DLD1 (cell line): ENCODE measurements around the gene CABP4.

Experiments
- in situ Hi-C: cut with HindIII; loops from 2 replicates; pipeline ENCODE4 v1.10.0; 2017; ENCODE audit warnings: low sequenced_read_pairs

The CABP4 gene

DNA sequence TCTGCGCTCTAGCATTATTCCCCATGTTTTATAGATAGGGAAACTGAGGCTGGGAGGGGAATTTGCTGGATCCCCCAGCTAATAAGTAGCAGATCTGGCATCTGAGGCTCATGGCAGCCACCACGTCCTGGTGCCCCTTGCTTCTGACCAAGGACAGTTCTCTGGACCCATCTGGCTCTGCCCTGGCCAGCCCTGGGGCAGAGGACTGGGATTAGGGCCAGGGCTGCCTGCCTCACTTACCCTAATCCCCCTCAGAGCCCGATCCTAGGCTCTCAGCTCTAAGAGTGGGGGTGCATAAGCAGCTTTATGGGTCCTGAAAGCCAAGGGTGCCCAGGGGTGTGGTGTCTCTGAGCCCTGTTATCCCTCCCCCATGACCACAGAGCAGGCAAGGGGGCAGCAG lies at the start of gene CABP4:
CABP4 (plus strand) TSS at position 301 of the 400 bp plus-strand sequence; CDS start at position 371, 70 bp downstream.
- in situ Hi-C loops = no loop called here

DNA sequence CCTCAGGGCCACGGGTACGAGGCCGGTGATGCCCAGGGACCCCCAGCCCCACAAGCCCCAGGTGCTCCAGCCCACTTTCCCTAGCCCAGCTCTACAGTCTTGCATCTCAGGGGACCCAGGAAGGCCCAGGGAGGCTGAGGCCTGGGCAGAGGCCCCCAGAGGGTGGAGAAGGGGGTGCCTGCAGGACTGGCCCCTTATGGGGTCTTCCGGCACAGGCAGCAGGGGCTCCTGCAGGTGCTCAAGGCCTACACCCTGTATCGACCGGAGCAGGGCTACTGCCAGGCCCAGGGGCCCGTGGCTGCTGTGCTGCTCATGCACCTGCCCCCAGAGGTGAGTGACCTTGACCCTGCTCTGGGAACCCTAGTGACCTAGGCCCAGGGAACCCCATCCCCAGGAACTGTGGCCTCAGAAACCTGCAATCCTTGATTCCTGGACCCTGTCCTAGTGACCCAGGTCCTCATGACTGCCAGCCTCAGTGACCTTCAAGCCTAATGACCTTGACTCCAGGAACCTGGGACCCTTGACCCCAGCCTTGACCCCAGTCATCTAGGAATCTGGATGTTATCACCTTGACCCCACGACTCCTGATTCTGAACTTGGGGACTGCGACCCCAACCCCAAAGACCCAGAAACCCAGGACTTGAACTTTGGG lies 49.3 kb upstream of the CABP4 start:
- in situ Hi-C loops = no loop called here

DNA sequence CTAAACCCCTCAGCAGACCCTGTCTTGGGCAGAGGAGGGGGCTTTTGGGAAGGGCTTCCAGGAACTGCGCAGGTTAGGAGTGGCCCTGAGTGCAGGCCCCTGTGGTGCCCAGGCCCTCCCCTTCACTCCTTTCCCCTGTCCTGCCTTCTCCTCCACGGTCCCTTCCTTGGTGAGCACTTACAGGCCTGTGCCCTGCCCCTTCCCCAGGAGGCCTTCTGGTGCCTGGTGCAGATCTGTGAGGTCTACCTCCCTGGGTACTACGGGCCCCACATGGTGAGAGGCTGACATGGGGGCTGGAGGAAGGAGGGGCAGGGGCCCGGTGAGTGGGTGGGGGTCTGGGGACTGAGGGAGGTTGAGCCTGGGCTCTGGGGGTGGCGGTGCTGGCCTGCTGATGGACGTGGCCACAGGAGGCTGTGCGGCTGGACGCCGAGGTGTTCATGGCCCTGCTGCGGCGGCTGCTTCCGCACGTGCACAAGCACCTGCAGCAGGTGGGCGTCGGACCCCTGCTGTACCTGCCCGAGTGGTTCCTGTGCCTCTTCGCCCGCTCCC lies 48.7 kb upstream of the CABP4 start:
- in situ Hi-C loops = no loop called here

DNA sequence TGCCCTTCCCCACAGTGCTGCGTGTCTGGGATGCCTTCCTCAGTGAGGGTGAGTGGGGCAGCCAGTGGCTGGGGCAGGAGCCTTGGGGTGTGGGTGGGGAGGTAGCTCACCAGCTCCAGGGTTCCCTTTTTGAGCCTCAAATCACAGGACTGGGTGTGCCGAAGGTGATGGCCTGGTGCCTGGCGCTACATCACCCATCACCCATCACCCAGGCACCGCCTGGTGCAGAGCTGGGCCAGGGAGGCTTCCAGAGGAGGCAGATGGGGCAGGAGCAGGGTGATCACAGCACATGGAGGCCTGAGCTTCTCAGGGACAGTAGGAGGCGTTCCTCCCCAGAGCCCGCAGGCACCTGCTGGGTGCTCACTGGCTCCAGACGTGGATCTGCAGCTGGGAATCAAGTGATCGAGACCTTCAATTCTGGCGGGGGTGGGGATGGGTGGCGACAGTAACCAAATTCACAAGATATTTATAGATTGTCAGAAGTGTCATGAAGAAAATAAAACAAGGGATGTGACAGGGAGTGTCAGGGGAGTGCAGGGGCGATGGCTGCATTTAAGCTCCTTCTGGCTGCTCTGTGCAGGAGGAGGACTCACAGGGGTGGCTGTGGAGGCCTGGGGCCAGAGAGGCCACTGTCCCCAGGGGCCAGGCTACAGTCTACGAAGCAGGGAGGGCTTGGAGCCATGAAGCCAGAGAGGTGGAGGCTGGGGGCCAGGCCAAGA lies 48.0 kb upstream of the CABP4 start:
- in situ Hi-C loops = no loop called here

DNA sequence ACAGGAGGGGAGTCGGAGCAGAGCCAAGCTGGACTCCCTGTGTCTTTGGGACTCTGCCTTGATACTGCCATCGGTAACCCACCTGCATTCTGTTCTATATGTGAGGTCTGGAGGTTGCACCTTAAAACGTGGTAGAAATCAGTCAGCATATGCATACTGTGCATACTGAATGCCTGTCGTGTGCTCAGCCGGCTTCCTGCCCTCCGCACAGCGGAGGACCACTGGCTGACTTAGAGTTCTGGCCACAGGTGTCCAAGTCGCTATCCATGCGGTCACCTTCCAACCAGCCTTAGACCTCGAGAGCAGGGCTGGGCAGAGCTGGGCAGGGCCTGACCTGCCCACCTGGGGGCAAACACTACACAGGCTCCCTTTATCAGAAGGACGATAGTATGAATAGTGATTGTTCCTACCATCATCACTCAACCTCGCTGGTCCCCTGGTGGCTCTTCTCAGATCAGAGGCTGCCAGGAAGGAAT lies 47.4 kb upstream of the CABP4 start:
- in situ Hi-C loops = no loop called here

DNA sequence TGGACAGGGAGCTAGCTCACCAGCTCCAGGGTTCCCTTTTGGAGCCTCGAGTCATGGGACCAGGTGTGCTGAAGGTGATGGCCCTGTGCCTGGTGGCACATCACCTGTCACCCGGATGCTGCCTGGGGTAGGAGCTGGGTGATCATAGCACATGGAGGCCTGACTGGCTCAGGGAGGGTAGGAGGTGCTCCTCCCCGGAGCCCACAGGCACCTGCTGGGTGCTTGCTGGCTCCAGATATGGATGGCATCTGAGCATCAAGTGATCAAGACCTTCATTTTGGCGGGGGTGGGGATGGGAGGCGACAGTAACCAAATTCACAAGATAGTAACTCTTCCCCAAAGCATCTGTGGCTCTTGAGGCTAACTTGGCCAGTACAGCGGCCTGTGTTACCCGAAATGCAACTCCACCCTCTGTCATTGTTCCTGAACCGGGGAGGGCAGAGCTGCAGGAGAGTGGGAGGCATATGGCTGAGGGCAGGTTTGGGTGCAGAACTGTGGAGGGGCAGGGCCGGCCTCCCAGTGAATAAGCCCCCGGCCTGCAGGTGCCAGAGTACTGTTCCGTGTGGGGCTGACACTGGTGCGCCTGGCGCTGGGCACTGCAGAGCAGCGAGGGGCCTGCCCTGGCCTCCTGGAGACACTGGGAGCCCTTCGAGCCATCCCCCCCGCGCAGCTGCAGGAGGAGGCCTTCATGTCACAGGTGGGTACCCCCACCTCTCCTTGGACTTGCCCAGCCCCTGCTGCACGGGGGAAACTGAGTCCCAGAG lies 46.5 kb upstream of the CABP4 start:
- in situ Hi-C loops = no loop called here

DNA sequence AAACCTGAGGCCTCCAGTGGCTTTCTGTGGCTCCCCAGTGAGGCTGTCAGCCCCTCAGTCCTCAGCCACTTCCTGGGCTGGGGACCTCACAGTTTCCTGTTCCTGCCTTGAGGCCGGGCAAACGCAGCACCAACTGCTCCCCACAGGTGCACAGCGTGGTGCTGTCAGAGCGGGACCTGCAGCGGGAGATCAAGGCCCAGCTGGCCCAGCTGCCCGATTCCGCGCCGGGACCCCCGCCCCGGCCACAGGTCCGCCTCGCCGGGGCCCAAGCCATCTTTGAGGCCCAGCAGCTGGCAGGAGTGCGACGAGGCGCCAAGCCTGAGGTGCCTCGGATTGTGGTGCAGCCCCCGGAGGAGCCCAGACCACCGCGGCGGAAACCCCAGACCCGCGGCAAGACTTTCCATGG lies 45.9 kb upstream of the CABP4 start:
- in situ Hi-C loops = no loop called here

DNA sequence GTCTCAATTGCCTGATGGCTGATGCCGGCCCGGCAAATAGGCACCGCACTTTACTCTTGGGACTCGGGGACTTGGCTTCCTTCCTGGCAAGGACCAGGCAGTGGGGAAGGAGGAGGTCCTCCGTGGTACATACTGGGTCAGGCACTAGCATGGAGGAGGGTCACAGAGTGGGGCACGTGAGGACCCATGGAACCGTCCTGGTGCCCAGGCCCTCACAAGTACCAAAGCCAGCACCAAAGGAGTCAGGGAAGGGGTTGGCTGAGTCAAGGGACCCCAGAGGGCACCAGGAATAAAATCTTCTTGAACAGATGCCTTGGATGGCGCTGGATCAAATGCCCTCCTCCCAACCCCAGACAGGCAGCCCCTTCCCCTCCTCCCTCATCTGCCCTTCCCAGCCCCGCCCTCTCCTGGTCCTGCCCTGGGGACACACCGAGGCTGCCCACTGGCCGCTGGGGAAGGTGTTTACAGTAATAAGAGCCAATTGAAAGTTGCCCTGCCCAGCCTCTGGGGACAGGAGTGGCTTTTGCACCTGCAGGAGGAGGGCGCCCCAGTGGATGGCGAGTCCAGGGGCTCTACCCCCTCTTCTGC lies 45.3 kb upstream of the CABP4 start:
- in situ Hi-C loops = no loop called here

DNA sequence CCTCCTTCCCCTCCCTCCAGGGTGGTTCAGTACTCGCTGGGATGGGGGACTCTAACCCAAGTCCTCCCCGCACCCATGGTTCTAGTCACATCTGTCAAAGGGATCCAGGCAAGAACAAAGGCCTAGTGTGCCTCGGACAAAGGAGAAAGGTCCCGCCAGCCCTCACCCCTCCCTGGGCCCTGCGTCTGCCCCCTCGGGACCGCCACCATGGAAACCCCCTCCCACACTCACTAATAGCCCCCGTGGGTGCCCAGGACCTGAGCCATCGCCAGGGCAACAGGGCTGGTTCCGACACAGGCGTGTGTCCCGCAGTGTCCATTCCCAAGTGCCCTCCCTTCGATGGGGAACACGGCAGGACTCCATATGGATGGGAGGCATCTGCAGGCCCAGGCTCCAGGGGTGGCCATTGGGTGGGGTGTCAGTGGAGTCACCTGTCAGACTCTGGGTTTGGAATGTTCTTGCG lies 44.8 kb upstream of the CABP4 start:
- in situ Hi-C loops = no loop called here

DNA sequence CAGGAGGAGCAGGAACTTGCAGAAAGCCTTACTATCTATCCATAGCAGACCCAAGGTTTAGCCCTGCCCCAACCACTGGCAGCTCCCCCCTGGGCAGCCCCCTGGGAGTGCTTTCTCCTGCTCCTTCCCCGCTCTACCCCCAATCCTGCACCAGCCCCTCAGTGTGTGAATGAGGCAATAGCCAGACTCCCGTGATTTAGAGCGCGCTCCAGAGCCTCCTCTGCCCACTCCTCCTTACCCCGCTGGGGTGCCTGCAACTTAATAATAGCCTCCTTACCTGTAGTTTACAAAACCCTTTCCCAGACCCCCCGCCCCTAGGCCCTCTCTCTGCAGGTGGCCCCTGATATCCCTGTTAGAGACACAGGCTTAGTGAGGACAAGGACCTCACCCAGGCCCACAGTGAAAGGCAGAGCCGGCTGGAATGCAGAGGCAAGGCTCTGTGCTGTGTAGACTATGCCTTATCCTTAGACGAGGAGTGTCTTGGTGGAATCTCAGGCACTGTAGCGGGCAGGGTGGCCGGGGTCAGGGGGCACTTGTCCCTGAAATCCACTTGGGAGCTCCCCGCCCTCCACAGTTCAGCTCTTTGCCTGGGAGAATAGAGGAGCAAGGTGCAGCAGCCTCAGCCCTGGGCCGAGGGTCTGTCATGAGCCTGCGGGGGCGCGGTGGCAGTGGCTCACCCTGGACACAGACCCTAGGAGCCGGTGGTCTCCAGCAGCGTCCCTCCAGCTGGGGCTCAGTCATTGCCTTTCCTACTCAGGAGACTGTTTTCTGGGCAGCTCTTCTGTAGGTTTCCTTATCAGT lies 44.0 kb upstream of the CABP4 start:
- in situ Hi-C loops = no loop called here

DNA sequence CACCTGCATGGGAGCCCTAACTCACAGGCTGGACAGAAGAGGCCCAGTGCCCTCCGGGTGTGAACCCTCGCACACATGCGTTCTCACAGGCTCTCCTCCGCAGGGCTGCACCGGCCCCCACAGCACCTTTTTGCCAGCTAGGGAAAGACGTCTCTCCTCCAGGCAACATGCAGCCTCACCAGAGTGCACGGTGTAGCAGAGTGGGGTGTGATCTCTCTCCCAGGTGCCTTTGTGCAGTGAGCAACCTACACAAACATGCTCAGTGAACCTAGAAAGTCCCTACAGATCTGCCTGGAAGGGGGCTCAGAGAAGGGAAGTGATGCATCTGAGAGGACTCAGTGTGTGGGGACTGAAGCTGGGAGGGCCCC lies 43.4 kb upstream of the CABP4 start:
- in situ Hi-C loops = no loop called here

DNA sequence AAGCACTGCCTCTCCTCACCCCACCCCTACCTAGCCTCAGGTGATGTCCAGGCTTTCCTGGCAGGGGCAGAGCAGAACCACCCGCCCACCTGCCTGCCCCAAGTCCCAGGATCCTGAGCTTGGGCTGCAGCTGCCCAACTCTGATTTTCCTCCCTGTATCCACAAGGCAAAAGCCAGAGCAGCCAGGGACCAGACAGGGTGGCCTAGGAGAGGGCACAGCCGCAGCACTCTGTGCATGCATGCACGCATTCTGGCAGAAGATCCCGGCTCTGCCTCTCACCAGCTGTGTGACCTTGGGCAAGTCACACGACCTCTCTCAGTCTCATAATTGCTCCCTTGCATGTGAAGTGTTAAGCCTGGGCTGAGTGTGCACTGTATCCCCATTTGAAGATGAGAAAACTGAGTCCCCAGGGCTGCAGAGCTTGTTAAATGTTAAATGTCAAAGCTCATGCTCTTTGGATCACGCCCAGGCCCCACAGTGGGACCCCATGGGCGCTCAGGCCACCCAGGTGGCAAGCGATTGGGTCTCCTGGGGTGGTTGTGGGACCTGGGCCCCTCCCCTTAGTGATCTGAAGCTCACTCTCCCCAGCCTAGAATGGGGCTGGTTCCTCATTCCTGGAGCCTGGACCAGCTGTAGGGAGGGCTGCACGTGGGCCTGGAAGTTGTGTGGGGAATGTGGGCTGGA lies 42.5 kb upstream of the CABP4 start:
- in situ Hi-C loops = no loop called here

DNA sequence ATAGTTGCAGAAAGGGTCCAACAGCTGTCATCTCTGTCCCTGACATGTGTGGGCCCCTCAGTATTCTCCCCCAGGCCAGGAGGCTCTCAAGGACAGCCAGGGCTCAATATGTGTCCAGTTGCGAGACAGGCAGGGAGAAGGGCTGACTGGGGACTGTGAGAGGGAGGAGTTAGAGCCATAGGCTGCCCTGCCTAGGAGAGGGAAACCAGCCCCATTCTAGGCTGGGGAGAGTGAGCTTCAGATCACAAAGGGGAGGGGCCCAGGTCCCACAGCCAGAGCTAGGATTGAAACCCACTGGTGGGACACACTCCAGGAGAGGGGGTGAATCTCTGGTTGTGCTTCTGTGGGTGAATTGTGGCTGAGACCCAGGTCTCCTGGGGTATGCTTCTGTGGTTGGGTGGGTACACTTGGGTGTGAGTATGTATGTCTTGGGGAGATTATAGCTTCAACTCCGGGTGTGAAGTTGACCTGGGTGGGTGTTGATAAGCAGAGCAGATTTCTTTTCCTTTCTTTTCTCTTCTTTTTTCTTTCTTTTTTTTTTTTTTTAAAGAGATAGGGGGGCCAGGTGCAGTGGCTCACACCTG lies 41.8 kb upstream of the CABP4 start:
- in situ Hi-C loops = no loop called here

DNA sequence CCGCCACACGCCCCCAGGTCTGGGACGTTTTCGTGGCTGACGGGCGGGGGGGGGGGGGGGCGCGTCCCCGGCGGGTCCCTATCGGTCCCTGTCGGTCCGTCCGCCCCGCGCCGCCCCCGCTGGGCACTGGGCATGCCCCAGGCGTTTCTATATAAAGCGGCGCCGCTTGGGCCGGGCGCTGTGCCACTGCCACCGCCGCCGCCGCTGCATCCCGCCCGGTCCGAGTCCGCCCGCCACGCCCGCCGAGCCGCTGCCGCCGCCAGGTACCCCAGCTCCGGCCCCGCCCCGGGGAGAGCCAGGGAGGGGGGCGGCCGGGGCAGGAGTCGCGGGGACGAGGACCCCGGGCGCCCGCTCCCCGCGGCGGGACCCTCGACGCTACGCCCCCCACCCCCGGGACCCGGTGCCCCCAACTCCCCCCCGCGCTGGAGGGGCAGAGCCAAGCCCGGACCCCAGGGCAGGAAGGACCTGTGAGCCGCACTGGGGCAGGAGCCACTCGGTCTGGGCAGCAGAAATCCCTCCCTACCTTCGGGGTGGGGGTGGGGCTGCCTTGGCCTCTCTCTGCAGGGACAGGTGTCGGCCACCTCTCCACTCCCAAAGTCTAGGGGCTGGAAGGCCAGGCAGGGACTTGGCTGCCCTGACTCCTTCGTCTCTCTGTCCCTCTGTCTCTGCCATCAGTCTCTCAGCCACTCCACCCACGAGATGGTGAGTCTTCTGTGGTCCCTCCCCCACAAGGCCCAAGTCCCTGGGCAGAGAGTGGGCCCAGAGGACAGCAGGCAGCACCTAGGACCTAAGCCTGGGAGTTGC lies 39.5 kb upstream of the CABP4 start, which contains the start of gene CARNS1:
CARNS1 (plus strand) TSS at position 178 of the 804 bp plus-strand sequence; CDS start at position 700, 522 bp downstream.
- in situ Hi-C loops = no loop called here

DNA sequence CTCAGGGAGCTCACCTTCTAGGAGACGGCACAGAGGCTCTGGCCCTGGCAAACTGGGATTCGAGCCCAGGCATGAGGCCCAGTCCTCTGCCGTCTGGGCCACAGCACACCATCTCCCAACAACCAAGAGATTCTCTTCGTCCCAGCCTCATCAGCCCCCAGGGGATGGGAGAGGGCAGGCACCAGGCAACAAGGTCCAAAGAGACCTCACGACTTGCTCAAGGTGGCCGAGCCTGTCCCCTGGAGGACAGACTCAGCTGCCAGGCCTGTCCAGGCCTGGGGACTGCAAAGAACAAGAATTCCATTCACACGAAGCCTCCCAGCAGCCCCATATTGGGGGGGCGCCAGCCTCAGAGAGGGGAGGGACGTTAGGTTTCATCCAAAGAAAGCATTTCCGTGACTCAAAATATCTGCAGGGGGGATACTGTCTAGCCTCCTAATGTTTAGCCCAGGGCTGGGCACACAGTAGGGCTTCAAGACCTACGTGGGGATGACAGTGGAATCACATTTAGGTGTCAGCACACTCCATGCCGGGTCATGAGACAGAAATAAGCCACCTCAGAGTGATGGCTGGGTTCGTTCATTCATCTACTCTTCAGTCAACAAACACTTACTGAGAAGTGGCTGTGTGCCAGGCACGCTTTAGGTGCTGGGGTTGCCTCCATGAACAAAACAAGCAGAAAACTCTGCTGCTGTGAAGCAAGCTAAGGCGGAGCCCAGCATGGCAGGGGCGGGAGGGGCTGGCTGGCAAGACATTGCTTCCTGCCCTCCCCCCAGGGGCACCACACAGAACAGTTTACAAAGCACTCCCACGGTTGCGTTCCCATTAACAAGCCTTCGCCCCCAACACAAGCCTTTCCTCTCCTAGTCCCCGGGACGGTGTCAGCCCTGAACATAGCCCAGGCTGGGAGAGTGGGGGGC lies 38.5 kb upstream of the CABP4 start:
- in situ Hi-C loops = no loop called here

DNA sequence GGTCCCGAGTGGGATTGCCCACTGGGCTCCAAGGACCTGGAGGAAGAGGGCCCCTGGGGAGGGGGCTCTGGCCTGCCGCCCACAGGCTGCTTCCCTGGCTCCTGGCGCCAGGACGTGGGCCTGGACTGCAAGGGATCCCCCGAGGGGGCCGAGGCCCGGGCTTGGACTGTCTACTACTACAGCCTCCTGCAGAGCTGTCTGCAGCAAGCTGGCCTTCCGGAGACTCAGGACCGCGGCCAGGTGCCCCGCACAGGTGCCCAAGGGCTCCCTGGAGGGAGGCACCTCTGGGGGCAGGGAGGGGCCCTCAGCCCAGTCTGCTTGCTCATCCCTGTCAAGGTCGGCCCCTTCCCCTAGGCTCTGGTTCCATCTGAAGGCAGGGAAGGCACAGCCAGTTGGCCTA lies 37.7 kb upstream of the CABP4 start:
- in situ Hi-C loops = no loop called here
